Inflammatory macrophage (primary cell): ENCODE results near the gene DUOX2.

Experiments used
- DNase-seq, 2 donors: peaks; one replicate each; pipeline ENCODE4 v3.0.0-alpha.2; 2020 to 2022
- total RNA-seq, 18 experiments: gene quantifications; one replicate each; lab custom pipeline; 2026; ENCODE audit warnings: mixed read lengths in 6 of 18, inconsistent platforms in 2 of 18; lab: John Stamatoyannopoulos, UW

The DUOX2 gene
- 0 to 0.91 (median 0.04) reads per million in 18 experiments for total RNA-seq

GRCh38 chr15:45114076-45114750 lies at the start of gene DUOX2, which contains the start of gene DUOXA2:
Gene DUOX2, minus strand, starts transcription at chr15:45114172. Its CDS starts 761 bp downstream, at chr15:45113411.
Gene DUOXA2, plus strand, starts transcription at chr15:45114326. Its CDS starts 280 bp downstream, at chr15:45114606.
- DNase-seq, result no peak

GRCh38 chr15:45163508-45163856 lies 49.5 kb upstream of the DUOX2 start:
- no peak for DNase-seq

- DNase-seq, result peak; percentile 73 to 77
Observed at GRCh38 chr15:45162771-45163507, 49.0 kb upstream of the DUOX2 start.

GRCh38 chr15:45161666-45162065 lies 47.7 kb upstream of the DUOX2 start:
- no peak for DNase-seq

- peak in 1 of 2 donors; percentile 36 for DNase-seq
Observed at GRCh38 chr15:45157974-45158373, 44.0 kb upstream of the DUOX2 start.

- DNase-seq, result no peak
Observed at GRCh38 chr15:45156744-45157455, 42.9 kb upstream of the DUOX2 start.

GRCh38 chr15:45155739-45156138 lies 41.8 kb upstream of the DUOX2 start:
- DNase-seq, result no peak

GRCh38 chr15:45151998-45152828 lies 38.2 kb upstream of the DUOX2 start:
- no peak for DNase-seq

- no peak for DNase-seq
Observed at GRCh38 chr15:45150997-45151396, 37.0 kb upstream of the DUOX2 start.

- DNase-seq, result no peak
Observed at GRCh38 chr15:45150481-45150880, 36.5 kb upstream of the DUOX2 start.

GRCh38 chr15:45149060-45149459 lies 35.1 kb upstream of the DUOX2 start:
- no peak for DNase-seq

- no peak for DNase-seq
Observed at GRCh38 chr15:45148076-45149059, 34.4 kb upstream of the DUOX2 start.

GRCh38 chr15:45147606-45148005 lies 33.6 kb upstream of the DUOX2 start:
- no peak for DNase-seq

- DNase-seq, result peak; percentile 13 to 43
Observed at GRCh38 chr15:45146405-45146804, 32.4 kb upstream of the DUOX2 start.

GRCh38 chr15:45144775-45145174 lies 30.8 kb upstream of the DUOX2 start:
- DNase-seq, result no peak

- no peak for DNase-seq
Observed at GRCh38 chr15:45143946-45144345, 30.0 kb upstream of the DUOX2 start.

- no peak for DNase-seq
Observed at GRCh38 chr15:45143056-45143455, 29.1 kb upstream of the DUOX2 start.

- DNase-seq, result no peak
Observed at GRCh38 chr15:45141386-45141785, 27.4 kb upstream of the DUOX2 start.

GRCh38 chr15:45140557-45141250 lies 26.7 kb upstream of the DUOX2 start:
- no peak for DNase-seq

- DNase-seq, result no peak
Observed at GRCh38 chr15:45139770-45140169, 25.8 kb upstream of the DUOX2 start.
